HG02943 (cell line): ENCODE data around the gene IRS2.
"Not testable (repeated sequence)": the region's sequence is repeated elsewhere in the genome, so short reads cannot be mapped to it uniquely, and the experiment has no call there.

ENCODE experiments used
- ATAC-seq: cut with Tn5 transposase; IDR thresholded peaks from one replicate; pipeline ENCODE4 v1.9.1; 2021; ENCODE audit warnings: mild to moderate bottlenecking, low read depth, moderate library complexity; ENCODE audit not compliant: unreplicated experiment

Gene IRS2

DNA sequence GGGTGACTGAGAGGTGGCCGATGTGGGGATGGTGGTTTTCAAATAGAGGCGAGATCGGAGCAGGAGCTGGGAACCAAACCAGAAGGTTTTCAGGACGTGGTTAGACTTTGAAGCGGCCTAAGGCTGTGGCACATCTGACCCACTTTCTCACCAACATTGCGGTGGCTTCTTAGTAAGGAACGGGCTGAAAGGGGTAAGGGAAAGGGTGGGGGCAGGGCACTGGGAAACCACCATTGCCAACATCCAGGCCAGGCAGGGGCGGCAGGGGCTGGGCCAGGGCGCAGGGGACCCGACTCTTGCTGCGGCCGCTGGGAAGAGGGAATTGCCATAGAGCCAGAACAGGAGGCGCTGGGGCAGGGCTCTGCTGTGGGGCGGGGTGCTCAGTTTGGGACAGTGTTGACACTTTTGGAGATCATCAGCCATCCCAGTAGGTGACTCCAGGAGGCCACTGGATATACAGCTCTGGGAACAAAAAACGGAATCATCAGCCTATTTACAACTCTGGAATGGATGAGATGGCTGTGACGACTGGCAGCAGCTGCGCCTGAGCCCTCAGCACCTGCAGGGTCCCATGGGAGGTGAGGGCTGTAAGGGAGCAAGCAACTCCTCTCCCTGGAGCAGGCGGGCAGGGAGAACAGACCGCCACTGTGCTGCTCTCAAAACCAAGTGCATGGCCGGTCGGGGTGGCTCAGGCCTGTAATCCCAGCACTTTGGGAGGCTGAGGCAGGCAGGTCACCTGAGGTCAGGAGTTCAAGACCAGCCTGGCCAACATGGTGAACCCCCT, 52.2 kb downstream of the IRS2 start:
- ATAC-seq, result no peak

DNA sequence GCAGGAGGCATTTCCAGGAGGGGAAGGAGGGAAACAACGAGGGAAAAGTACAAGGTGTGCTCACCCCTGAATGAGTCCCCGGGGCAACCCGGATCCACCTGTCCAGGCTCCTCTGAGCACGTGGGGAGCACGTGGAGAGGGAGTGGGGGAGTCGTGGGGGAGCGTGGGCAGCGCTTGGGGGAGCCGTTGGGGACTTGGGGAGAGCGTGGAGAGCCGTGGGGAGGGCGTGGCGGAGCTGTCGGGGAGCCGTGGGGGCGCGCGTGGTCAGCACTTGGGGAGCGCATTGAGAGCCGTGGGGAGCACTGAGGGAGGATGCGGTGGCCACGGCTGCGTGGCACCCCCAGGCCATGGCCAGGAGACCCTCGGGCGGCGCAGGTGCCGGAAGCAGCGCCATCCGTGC, 52.8 kb downstream of the IRS2 start:
- ATAC-seq, result no peak

DNA sequence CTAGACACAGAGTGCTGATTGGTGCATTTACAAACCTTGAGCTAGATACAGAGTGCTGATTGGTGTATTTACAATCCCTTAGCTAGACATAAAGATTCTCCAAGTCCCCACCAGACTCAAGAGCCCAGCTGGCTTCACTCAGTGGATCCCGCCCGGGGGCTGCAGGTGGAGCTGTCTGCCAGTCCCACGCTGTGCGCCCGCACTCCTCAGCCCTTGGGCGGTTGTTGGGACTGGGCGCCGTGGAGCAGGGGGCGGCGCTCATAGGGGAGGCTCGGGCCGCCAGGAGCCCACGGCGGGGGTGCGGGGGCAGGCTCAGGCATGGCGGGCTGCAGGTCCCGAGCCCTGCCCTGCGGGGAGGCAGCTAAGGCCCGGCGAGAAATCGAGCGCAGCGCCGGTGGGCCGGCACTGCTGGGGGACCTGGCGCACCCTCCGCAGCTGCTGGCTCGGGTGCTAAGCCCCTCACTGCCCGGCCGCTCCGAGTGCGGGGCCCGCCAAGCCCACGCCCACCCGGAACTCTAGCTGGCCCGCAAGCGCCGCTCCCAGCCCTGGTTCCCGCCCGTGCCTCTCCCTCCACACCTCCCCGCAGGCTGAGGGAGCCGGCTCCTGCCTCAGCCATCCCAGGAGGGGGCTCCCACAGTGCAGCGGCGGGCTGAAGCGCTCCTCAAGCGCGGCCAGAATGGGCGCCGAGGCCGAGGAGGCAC, 53.8 kb downstream of the IRS2 start:
- ATAC-seq, result not testable (repeated sequence)

DNA sequence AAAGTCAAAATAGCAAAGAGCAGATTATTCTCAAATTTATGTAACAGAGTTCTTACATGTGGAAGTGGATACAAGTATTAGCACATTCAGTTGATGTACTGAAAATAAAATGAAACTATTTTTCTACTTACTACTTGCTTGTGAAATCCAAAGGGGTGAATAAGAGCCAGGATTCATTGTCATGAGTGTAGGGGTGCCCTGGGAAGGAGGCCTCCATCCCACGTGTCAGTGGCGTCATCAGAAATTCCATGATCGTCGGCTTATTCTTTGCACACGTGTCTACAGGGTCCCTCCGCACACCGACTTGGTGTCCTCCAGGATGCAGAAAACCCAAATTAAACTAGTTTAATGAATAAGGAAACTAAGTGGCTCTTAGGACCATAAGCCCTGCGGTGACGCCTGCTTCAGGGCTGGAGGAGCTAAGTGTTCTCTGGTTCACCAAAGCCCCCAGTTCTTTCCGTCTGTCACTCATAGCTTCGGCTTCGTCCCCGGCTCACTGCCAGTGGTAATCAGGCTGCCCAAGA, 55.5 kb downstream of the IRS2 start:
- no peak for ATAC-seq

DNA sequence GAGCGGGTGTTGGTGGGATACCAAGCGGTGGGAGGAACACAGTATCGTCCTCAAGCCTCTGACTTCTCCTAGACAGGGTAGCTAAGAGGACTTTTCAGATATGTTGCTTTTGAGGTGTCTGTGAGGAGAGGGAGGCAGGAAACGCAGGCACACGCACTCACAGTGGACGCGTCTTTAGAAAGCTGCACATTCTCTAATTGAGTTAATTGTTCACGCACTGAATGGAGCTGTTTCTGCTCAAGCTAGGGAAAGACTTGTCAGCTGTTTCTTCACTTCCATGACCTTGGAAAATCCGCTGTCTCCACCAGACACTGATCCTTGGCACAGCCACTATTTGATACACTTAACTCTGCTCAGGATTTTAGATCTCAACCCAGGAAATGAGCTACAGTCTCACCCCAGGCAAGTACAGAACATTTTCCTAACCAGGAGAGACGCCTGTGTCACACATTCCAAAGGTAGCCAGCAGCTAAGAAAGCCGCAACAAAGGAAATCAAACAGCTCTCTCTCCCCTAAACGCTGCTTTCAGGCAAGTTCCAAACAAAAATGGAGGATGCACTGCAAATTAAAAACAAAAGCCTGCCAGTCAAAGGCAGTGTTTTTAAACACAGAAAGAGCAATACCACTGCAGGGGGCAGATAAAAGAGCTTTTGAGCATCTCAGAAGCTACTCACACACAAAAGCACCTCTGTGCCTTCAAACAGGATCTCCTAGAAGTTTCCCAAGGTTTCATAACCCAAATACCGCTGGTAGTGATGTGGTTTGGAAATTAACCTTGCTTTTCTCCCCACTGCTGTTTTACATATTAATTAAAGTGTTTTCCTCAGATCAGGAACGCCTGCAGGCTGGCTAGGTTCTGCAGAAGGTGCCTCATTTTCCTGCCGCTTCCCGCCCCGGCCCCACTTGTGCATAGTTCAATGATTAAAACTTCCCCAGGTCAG, 57.3 kb downstream of the IRS2 start:
- ATAC-seq, result no peak

DNA sequence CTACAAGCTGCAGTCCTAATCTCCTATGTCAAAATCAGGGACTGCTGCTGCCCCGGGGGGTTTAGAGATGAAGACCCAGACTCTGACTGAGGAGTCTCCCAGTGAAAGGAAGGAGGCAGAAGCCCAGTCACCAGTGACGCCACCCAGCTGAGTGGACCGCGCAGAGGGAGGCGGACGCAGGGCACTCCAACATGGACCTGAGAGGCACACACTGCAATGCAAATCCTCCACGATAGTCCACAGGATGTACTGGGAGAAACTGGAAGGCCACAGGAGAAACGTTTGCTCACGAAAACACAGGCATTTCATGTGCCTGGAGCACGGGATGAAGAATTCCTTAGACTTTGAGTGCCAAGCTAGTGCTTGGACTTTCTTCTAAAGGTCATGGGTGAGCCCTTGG, 58.3 kb downstream of the IRS2 start:
- ATAC-seq, result no peak

DNA sequence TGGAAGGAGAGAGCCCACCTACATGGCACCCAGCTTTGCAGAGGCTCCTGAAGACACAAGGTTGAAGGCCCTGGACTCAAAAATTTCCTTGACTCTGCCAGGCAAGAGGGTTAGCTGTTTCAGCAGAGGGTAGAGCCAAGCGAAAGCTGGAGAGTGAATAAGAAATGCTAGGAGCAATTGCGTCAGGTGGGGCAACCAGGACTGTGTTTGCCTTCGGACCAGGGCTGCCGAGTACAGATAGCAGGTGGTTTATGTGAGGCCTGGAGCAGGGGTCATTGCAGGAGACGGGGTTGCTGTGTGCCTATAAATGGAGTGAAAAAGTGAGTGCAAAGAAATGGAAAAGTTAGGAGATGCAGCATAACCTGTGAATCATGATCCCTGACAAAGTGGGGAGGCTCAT, 59.1 kb downstream of the IRS2 start:
- ATAC-seq, result no peak

DNA sequence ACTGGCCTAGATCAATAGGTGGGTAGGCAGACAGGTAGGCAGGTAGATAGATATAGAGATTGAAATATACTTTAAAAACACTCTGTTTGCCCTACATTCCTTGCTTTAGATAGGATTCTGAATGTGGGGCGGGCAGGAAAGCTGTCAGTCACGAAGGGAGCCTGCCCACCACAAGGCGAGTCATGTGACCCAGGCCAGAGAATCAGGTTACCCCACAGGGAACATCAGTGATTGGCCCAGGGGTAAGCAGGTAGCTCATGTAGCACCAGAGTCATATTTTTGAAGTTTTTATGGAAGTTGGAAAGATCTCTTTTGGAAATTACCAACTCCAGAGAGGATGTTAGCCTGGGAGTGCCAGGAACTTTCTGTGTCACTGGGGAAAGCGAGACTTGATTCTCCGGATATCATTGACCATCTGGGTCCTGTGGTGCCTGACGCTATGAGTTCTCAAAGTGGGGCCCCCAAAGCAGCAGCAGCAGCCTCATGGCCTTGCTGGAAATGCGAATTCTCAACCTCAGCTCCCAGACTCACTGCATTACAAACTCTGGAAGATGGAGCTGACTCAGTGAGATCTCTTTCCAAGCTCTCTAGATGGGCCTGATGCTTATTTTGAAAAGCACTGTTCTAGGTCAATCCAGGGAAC, 60.3 kb downstream of the IRS2 start:
- no peak for ATAC-seq

DNA sequence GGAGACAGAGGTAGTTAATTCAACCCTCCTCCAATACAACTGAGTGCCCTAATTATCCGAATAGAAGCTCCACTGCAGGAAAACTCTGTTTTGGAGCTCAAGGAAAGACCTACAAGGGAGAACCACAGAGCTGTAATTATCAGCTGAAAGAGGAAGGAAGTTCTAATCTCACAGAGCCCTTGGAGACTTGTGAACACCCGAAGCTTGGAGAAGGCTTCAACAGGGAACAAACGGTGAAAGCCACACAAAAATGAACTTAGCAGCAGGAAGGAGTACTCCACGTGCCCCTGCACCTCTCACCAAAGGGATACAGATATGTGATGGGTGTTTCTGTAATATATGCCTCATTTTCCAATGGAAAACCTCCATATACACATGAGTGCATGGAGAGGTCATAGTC, 61.1 kb downstream of the IRS2 start:
- ATAC-seq, result no peak

DNA sequence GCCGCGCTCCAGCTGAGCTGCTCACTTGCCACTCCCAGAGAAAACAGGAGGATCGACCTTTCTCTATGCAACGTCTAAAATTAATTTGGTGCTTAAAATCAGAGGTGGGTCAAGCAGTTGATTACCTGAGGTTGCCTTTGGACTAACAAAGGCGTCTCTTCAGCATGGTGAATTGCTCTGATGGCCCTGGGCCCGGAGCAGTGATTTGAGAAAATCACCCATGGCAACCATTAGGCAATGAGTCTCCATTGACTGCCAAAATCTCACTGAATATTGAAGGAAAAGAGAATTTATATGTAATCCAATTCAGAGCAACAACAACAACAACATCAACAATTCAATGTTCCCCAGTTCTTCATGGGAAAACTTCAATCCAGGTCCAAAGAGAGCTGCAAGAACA, 61.8 kb downstream of the IRS2 start:
- no peak for ATAC-seq

DNA sequence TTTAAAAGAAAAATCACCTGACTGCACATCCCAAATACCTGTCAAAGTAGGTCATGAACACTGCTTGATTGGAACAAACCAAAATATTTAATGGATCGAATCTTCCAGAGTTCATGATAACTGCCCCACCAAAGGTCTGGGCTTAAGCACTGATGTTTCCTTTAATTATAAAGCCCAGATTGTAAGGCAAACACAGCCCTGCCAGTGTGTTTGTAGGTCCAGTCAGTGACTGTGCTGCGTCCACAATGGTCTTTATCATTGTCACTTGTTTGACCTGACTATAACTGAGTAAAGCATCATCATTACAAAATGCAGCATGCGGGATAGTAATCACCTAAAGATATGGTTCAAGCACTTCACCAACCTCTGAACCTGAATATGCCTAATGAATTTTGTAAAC, 63.3 kb downstream of the IRS2 start:
- ATAC-seq, result no peak

DNA sequence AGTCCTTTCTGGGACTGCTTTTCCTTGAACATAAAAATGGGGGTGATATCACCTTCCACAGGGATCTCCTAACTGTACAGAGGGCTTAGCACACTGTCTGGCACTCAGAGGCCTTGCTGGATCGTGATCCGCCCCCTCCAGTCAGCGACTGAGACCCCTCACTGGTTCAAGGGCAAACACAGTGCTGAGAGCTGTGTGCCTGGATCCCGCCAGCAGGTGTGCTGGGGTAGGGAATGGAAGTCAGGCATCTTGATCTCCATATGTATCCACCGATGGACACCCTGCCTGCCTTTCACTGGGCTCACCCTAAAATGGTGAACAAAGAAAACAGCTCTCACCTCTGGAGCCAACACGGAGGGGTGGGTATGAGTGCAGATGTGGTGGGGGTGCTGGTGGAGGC, 64.3 kb downstream of the IRS2 start:
- ATAC-seq, result no peak

DNA sequence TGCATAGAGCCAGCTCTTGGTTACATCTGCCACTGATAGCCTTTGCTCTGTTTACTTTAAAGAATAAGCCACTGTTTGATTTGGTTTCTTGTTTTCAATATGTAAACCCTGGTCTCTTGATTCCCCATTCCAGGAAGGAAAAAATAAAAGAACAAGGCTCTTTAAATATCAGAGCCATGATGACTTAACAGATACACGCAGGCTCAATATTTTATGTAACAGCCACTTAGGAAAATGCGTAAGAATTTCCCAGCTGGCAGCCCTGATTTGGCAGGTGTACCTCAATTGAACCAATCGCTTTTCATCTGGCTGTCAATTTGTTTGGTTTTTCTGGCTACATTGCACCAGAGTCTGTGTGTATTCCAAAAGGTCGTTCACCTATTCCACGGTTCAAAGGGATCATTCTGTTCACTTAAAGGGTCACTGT, 65.6 kb downstream of the IRS2 start:
- ATAC-seq, result no peak

DNA sequence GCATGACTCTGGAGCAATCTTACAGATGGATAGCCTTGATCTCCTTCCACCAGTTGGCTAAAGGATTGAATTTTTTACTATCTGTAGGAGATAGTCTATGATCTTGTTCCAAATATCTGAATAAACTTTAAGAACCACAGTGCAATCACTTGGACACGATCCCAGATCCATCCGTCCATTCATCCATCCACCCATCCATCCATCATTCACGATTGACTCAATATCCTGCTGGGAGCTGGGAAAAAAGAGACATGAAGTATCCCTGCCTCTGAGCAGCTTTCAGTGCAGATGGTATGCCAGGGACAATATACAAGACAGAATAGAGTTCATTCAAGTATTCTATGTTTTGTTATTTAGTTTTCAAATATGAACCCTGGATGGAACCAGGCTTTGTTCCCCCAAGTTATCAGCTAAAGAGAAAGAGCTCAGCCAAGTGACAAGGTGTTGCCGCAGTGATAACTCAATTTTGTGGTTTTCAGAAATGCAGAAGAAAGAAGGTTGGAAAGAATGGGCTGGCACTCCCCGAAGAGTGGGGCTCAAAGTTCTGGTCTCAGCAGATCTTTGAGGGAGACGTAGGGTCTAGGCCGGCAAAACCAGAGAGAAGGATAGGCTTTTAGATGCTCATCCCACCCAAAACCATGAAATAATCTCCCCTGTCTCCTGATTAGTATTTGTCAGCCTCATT, 66.3 kb downstream of the IRS2 start:
- no peak for ATAC-seq

DNA sequence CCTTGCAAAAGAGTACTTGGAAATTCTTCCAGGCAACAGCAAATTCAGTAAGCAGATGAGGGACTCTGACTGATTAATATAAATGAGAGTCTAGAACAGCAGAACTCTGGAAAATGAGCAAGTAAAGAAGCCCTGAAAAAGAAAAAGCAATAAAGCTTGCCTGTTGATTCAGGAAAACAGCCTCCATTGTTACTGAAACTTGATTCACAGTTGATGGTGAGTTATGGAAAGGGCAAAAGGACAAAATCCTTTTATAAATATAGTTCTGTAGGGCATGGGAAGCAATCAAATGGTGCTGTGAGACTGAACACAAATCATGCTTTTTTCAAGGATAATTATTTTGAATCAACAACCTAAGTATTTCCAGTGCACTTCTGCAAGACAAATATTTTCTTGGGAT, 67.7 kb downstream of the IRS2 start:
- no peak for ATAC-seq

DNA sequence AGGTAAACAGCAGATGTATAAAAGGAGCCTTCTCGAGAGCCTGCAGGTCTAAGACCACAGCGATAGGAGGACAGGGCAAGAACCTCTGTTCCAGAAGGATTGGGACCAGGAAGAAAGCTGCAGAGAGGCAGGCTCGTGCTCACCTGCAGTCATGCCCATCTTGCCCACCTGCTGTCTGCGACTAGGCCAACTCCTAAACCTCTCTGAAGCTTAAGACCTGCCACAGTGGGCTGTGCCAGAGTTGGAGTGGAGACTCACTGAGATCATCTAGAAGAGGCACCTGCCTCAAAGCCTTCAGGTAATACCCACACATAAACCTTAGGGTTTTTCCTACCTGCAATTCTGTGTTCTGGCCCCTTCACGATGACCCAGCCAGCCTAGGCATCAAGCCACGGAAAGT, 68.7 kb downstream of the IRS2 start:
- no peak for ATAC-seq

DNA sequence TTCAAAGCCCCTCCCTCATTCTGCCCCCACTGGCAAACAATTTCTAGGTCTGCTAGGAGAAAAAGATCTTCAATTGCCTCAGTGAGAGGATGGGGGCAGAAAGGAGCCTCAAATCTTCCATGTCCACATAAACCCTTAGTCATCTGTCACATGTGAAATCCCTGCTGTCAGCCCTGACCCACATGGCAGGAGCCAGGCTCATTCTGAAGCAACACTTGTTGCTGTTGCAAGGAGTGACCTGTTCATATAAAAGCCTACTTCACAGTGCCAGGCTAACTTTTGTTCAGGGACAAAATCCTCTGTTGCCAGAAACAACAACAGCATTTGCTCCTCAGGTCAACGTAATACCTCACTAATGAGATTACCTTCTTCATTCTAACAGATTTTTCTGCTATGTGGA, 70.5 kb downstream of the IRS2 start:
- ATAC-seq, result no peak

DNA sequence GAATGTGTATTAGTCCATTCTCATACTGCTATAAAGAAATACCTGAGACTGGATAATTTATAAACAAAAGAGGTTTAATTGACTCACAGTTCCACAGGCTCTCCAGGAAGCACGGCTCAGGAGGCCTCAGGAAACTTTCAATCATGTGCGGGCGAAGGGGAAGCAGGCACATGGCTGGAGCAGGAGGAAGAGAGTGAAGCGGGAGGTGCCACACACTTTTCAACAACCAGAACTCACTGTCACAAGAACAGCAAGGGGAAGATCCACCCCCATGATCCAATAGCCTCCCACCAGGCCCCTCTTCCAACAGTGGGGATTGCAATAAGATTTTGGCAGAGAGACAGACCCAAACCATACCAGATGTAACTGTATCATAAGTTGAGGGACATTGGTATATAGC, 72.7 kb downstream of the IRS2 start:
- no peak for ATAC-seq

DNA sequence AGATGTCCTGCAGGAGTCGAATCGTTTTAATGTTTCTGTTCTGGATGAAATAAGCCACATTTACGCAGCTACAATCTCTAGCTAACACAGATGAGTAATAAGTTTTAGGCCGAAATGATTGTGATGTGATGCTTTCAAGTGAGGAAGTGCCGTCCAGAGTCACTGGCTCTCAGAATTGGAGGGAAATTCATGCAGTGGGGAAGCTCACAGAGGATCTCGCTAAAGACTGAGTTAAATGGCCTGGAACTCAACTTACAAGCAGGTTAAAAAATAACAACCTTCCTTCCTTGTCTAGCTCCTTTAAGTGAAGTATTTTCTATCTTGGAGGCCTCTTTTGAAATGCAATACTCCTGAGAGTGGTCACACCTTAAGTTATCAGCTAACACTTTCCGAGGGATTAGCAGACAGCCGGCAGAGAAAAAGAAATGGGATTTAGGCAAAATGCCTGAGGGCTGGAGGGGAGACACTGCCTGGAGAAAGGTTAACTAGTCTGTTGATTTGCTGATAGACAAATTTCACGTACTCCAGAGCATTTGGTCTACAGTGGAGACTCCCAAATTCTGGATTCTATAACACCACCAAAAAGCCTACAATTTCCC, 74.2 kb downstream of the IRS2 start:
- no peak for ATAC-seq
